SK-N-SH treated with all-trans-retinoic acid at 6 μM for 48 hours (cell line): ENCODE data around the gene HIF3A.

ENCODE experiments used
- ARNTL ChIP-seq: fragments of 450-650 bp; formaldehyde crosslinking; IDR thresholded peaks from 2 replicates; pipeline ENCODE4 v1.5.0; 2020; ENCODE audit warnings: low read depth, mild to moderate bottlenecking, moderate library complexity, borderline replicate concordance
- ZFP3 ChIP-seq: fragments of 250-450 bp; sonication (Bioruptor Pico); IDR thresholded peaks from 2 replicates; pipeline ENCODE4 v1.5.0; 2020; ENCODE audit warnings: mild to moderate bottlenecking, moderate library complexity
- TF ChIP-seq, protein P1 (sequence below): fragments of 250-450 bp; sonication (Bioruptor Pico); IDR thresholded peaks from 2 replicates; pipeline ENCODE4 v1.5.1; 2020; ENCODE audit warnings: low read depth, mild to moderate bottlenecking, moderate library complexity

DNA sequence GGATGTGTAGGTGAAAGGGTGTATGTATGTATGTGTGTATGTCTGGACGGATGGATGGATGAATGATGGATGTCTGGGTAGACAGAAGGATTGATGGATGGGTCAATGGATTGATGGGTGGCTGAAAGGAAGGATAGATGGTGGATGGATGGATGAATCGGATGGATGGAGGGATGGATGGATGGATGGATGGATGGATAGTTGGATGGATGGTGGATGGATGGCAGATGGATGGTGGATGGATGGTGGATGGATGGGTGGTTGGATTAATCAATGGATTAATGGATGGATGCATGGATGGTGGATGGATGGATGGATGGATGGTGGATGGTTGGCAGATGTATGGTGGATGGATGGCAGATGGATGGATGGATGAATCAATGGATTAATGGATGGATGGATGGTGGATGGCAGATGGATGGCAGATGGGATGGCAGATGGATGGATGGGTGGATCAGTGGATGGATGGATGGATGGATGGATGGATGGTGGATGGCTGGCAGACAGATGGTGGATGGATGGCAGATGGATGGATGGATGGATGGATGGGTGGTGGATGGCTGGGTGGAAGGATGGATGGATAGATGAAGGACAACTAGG is 33.6 kb downstream of the HIF3A start:
- TF ChIP-seq ARNTL (CRISPR knock-in tag) (no peak), ZFP3 (CRISPR knock-in tag) (no peak)
- TF ChIP-seq, protein P1, sequence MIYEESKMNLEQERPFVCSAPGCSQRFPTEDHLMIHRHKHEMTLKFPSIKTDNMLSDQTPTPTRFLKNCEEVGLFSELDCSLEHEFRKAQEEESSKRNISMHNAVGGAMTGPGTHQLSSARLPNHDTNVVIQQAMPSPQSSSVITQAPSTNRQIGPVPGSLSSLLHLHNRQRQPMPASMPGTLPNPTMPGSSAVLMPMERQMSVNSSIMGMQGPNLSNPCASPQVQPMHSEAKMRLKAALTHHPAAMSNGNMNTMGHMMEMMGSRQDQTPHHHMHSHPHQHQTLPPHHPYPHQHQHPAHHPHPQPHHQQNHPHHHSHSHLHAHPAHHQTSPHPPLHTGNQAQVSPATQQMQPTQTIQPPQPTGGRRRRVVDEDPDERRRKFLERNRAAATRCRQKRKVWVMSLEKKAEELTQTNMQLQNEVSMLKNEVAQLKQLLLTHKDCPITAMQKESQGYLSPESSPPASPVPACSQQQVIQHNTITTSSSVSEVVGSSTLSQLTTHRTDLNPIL (CRISPR knock-in tag): no peak
